HEK293 (cell line): Measurements from ENCODE around the gene WDR1.

Experiments
- CTCF ChIA-PET: fragments of 350-600 bp; formaldehyde crosslinking; extraction: SDS; loops from one replicate; lab custom pipeline; 2021; ENCODE audit warnings: antibody characterized with exemption; lab: Yijun Ruan, JAX
- POLR2A ChIA-PET: fragments of 300-600 bp; formaldehyde crosslinking; extraction: SDS; loops from one replicate; lab custom pipeline; 2020; ENCODE audit warnings: antibody characterized with exemption, inconsistent platforms; lab: Yijun Ruan, JAX
- H3K27ac ChIP-seq: fragments of 200-500 bp; sonication (Bioruptor generic); 2 replicates; pipeline ENCODE4 v1.5.1; 2014; ENCODE audit warnings: low read depth, low read length, control low read depth, inconsistent platforms; ENCODE audit errors: extremely low read depth
- H3K36me3 ChIP-seq, 2 experiments: fragments of 200-500 bp in 1 of 2; sonication (Bioruptor generic) in 1 of 2; 1 replicate in 1 of 2; 2 replicates in 1 of 2; pipeline ENCODE4 v1.5.1; 2014 to 2017; ENCODE audit warnings: inconsistent platforms in 2 of 2, low read length in 2 of 2; ENCODE audit not compliant: control insufficient read depth in 2 of 2, insufficient read depth in 1 of 2
- H3K4me1 ChIP-seq: fragments of 200-500 bp; sonication (Bioruptor generic); 2 replicates; pipeline ENCODE4 v1.5.1; 2014; ENCODE audit warnings: mild to moderate bottlenecking, low read length, inconsistent platforms; ENCODE audit not compliant: control insufficient read depth, insufficient read depth
- H3K4me3 ChIP-seq: 2 replicates; pipeline ENCODE4 v1.5.1; 2011; ENCODE audit warnings: low read depth, mild to moderate bottlenecking, control low read depth, low read length, moderate library complexity
- H3K9me3 ChIP-seq: fragments of 200-500 bp; sonication (Bioruptor generic); 2 replicates; pipeline ENCODE4 v1.5.1; 2014; ENCODE audit warnings: low read depth, low read length, inconsistent platforms; ENCODE audit not compliant: control insufficient read depth, insufficient read depth
- EGR2 ChIP-seq: fragments of 450-650 bp; formaldehyde crosslinking; IDR thresholded peaks from 2 replicates; pipeline ENCODE4 v1.5.1; 2016; ENCODE audit warnings: low read depth, missing biosample characterization, missing genetic modification characterization
- GLI2 ChIP-seq: fragments of 450-650 bp; formaldehyde crosslinking; IDR thresholded peaks from 2 replicates; pipeline ENCODE4; 2017; ENCODE audit warnings: missing biosample characterization, missing genetic modification characterization, low read depth, borderline replicate concordance
- PATZ1 ChIP-seq: fragments of 450-650 bp; formaldehyde crosslinking; IDR thresholded peaks from 2 replicates; pipeline ENCODE4 v1.5.1; 2016; ENCODE audit warnings: missing biosample characterization, missing genetic modification characterization
- PRDM4 ChIP-seq: fragments of 450-650 bp; formaldehyde crosslinking; IDR thresholded peaks from 2 replicates; pipeline ENCODE4 v1.5.1; 2017; ENCODE audit warnings: missing biosample characterization, missing genetic modification characterization
- TRIM28 ChIP-seq: IDR thresholded peaks from 2 replicates; pipeline ENCODE4 v1.6.1; 2011; ENCODE audit warnings: low read length, control low read depth, borderline replicate concordance
- ZBTB17 ChIP-seq: fragments of 450-650 bp; formaldehyde crosslinking; IDR thresholded peaks from 2 replicates; pipeline ENCODE4 v1.5.1; 2016; ENCODE audit warnings: missing biosample characterization, missing genetic modification characterization
- ZBTB8A ChIP-seq: fragments of 450-650 bp; formaldehyde crosslinking; IDR thresholded peaks from 2 replicates; pipeline ENCODE4 v1.5.1; 2016; ENCODE audit warnings: missing biosample characterization, missing genetic modification characterization
- ZEB2 ChIP-seq: fragments of 450-650 bp; formaldehyde crosslinking; IDR thresholded peaks from 2 replicates; pipeline ENCODE4 v1.5.1; 2016; ENCODE audit warnings: missing biosample characterization, missing genetic modification characterization
- ZFP69B ChIP-seq: fragments of 450-650 bp; formaldehyde crosslinking; IDR thresholded peaks from 2 replicates; pipeline ENCODE4 v1.5.1; 2016; ENCODE audit warnings: missing biosample characterization, missing genetic modification characterization
- ZNF138 ChIP-seq: fragments of 450-650 bp; formaldehyde crosslinking; IDR thresholded peaks from 2 replicates; pipeline ENCODE4 v1.5.1; 2016; ENCODE audit warnings: missing biosample characterization, missing genetic modification characterization, borderline replicate concordance
- ZNF174 ChIP-seq: fragments of 450-650 bp; formaldehyde crosslinking; IDR thresholded peaks from 2 replicates; pipeline ENCODE4 v1.5.0; 2017; ENCODE audit warnings: missing biosample characterization, mild to moderate bottlenecking, missing genetic modification characterization
- ZNF223 ChIP-seq: fragments of 450-650 bp; formaldehyde crosslinking; IDR thresholded peaks from 2 replicates; pipeline ENCODE4 v1.5.1; 2016; ENCODE audit warnings: missing biosample characterization, missing genetic modification characterization
- ZNF280C ChIP-seq: fragments of 450-650 bp; formaldehyde crosslinking; IDR thresholded peaks from 2 replicates; pipeline ENCODE4 v1.5.1; 2016; ENCODE audit warnings: missing biosample characterization, missing genetic modification characterization
- ZNF324 ChIP-seq: fragments of 450-650 bp; formaldehyde crosslinking; IDR thresholded peaks from 2 replicates; pipeline ENCODE4 v1.5.1; 2016; ENCODE audit warnings: missing biosample characterization, missing genetic modification characterization
- ZNF423 ChIP-seq: fragments of 450-650 bp; formaldehyde crosslinking; IDR thresholded peaks from 2 replicates; pipeline ENCODE4 v1.5.1; 2016; ENCODE audit warnings: missing biosample characterization, missing genetic modification characterization
- ZNF48 ChIP-seq: fragments of 450-650 bp; formaldehyde crosslinking; IDR thresholded peaks from 2 replicates; pipeline ENCODE4 v1.5.1; 2016; ENCODE audit warnings: missing biosample characterization, missing genetic modification characterization
- ZNF561 ChIP-seq: fragments of 450-650 bp; IDR thresholded peaks from 2 replicates; pipeline ENCODE4 v1.5.1; 2018; ENCODE audit warnings: missing biosample characterization, missing genetic modification characterization, borderline replicate concordance
- ZNF624 ChIP-seq: fragments of 450-650 bp; formaldehyde crosslinking; IDR thresholded peaks from 2 replicates; pipeline ENCODE4 v1.5.1; 2017; ENCODE audit warnings: missing biosample characterization, missing genetic modification characterization
- ZNF785 ChIP-seq: fragments of 450-650 bp; formaldehyde crosslinking; IDR thresholded peaks from 2 replicates; pipeline ENCODE4 v1.5.1; 2016; ENCODE audit warnings: missing biosample characterization, missing genetic modification characterization
- ZNF843 ChIP-seq: fragments of 450-650 bp; formaldehyde crosslinking; IDR thresholded peaks from 2 replicates; pipeline ENCODE4 v1.5.1; 2016; ENCODE audit warnings: missing biosample characterization, missing genetic modification characterization
- TF ChIP-seq, protein P1 (sequence below): fragments of 450-650 bp; formaldehyde crosslinking; IDR thresholded peaks from 2 replicates; pipeline ENCODE4 v1.5.1; 2017; ENCODE audit warnings: missing biosample characterization, missing genetic modification characterization
- TF ChIP-seq, protein P2 (sequence below): fragments of 450-650 bp; formaldehyde crosslinking; IDR thresholded peaks from 2 replicates; pipeline ENCODE4 v1.5.1; 2016; ENCODE audit warnings: missing biosample characterization, missing genetic modification characterization
- TF ChIP-seq, protein P3 (sequence below): fragments of 450-650 bp; formaldehyde crosslinking; IDR thresholded peaks from 2 replicates; pipeline ENCODE4 v1.5.1; 2016; ENCODE audit warnings: missing biosample characterization, missing genetic modification characterization

Gene WDR1

GRCh38 chr4:10143171-10143570 is 26.6 kb upstream of the WDR1 start:
- Histone ChIP-seq H3K9me3 (no peaks in the 10 kb centered on the region), H3K27ac (no peak overlapping the region), H3K4me3 (no peak overlapping the region), H3K36me3 (no peaks in the 10 kb centered on the region), H3K4me1 (no peaks in the 10 kb centered on the region)
- ChIA-PET CTCF (no interaction called here), POLR2A (no interaction called here)
- TF ChIP-seq ZNF843 (tag by site-specific recombination) (no peak), ZBTB8A (tag by site-specific recombination) (no peak), ZNF561 (no peak), ZFP69B (tag by site-specific recombination) (no peak), PATZ1 (tag by site-specific recombination) (no peak), ZNF785 (no peak), ZNF624 (tag by site-specific recombination) (no peak), EGR2 (tag by site-specific recombination) (no peak), ZNF324 (tag by site-specific recombination) (no peak)
- TF ChIP-seq, protein P1, sequence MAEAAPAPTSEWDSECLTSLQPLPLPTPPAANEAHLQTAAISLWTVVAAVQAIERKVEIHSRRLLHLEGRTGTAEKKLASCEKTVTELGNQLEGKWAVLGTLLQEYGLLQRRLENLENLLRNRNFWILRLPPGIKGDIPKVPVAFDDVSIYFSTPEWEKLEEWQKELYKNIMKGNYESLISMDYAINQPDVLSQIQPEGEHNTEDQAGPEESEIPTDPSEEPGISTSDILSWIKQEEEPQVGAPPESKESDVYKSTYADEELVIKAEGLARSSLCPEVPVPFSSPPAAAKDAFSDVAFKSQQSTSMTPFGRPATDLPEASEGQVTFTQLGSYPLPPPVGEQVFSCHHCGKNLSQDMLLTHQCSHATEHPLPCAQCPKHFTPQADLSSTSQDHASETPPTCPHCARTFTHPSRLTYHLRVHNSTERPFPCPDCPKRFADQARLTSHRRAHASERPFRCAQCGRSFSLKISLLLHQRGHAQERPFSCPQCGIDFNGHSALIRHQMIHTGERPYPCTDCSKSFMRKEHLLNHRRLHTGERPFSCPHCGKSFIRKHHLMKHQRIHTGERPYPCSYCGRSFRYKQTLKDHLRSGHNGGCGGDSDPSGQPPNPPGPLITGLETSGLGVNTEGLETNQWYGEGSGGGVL (tag by site-specific recombination) = no peak

GRCh38 chr4:10140866-10141759 is 24.5 kb upstream of the WDR1 start:
- H3K4me3 ChIP-seq = no peak overlapping the region
- no peak overlapping the region for H3K27ac ChIP-seq
- CTCF ChIA-PET = interaction anchor here (0.7 to 1.0 kb wide), 3 partner anchors 12 to 263 kb away, joined by 3 read pairs; no protein-coding TSS in a partner anchor
- H3K9me3 ChIP-seq = no peaks in the 10 kb centered on the region
- H3K36me3 ChIP-seq = no peaks in the 10 kb centered on the region
- POLR2A ChIA-PET = no interaction called here
- no peaks in the 10 kb centered on the region for H3K4me1 ChIP-seq
- TF ChIP-seq TRIM28 (no peak), ZNF423 (no peak), ZNF561 (no peak), ZNF280C (tag by site-specific recombination) (no peak), ZNF138 (no peak), GLI2 (tag by site-specific recombination) (no peak), PRDM4 (tag by site-specific recombination) (no peak), ZBTB17 (no peak), ZNF223 (tag by site-specific recombination) (no peak), ZNF174 (tag by site-specific recombination) (no peak), ZEB2 (tag by site-specific recombination) (no peak), ZNF48 (tag by site-specific recombination) (no peak)
- TF ChIP-seq, protein P2, sequence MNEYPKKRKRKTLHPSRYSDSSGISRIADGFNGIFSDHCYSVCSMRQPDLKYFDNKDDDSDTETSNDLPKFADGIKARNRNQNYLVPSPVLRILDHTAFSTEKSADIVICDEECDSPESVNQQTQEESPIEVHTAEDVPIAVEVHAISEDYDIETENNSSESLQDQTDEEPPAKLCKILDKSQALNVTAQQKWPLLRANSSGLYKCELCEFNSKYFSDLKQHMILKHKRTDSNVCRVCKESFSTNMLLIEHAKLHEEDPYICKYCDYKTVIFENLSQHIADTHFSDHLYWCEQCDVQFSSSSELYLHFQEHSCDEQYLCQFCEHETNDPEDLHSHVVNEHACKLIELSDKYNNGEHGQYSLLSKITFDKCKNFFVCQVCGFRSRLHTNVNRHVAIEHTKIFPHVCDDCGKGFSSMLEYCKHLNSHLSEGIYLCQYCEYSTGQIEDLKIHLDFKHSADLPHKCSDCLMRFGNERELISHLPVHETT (tag by site-specific recombination) = no peak
- TF ChIP-seq, protein P3, sequence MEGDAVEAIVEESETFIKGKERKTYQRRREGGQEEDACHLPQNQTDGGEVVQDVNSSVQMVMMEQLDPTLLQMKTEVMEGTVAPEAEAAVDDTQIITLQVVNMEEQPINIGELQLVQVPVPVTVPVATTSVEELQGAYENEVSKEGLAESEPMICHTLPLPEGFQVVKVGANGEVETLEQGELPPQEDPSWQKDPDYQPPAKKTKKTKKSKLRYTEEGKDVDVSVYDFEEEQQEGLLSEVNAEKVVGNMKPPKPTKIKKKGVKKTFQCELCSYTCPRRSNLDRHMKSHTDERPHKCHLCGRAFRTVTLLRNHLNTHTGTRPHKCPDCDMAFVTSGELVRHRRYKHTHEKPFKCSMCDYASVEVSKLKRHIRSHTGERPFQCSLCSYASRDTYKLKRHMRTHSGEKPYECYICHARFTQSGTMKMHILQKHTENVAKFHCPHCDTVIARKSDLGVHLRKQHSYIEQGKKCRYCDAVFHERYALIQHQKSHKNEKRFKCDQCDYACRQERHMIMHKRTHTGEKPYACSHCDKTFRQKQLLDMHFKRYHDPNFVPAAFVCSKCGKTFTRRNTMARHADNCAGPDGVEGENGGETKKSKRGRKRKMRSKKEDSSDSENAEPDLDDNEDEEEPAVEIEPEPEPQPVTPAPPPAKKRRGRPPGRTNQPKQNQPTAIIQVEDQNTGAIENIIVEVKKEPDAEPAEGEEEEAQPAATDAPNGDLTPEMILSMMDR (tag by site-specific recombination) = no peak
